Ectodermal cell (in vitro differentiated cells): Measurements from ENCODE around the gene EXOSC3.
"Not testable (repeated sequence)": the region's sequence is repeated elsewhere in the genome, so short reads cannot be mapped to it uniquely, and the experiment has no call there.

Source experiments
- H3K27ac ChIP-seq: 2 replicates; pipeline ENCODE4 v1.7.0; 2013; ENCODE audit warnings: mild to moderate bottlenecking, low read depth, low read length; ENCODE audit not compliant: insufficient read depth, poor library complexity, severe bottlenecking
- H3K27me3 ChIP-seq: 2 replicates; pipeline ENCODE4 v1.7.0; 2013; ENCODE audit warnings: mild to moderate bottlenecking, low read length; ENCODE audit not compliant: insufficient read depth, control insufficient read depth, poor library complexity, severe bottlenecking
- H3K36me3 ChIP-seq: one replicate; pipeline ENCODE4 v1.7.0; 2013; ENCODE audit warnings: low read length; ENCODE audit not compliant: control insufficient read depth, insufficient read depth
- H3K4me1 ChIP-seq: one replicate; pipeline ENCODE4 v1.7.0; 2013; ENCODE audit warnings: low read length; ENCODE audit not compliant: control insufficient read depth, insufficient read depth
- H3K4me3 ChIP-seq: 2 replicates; pipeline ENCODE4 v1.7.0; 2013; ENCODE audit warnings: low read depth, low read length, control low read depth; ENCODE audit not compliant: insufficient read depth
- H3K9me3 ChIP-seq: 2 replicates; pipeline ENCODE4 v1.7.0; 2013; ENCODE audit warnings: mild to moderate bottlenecking, low read length, moderate library complexity; ENCODE audit not compliant: control insufficient read depth
- whole genome bisulfite sequencing, 2 experiments: methylation state at CpG; one replicate each; pipeline ENCODE4 v1.1.7; 2013; ENCODE audit warnings: missing lambda C conversion rate in 2 of 2; 5-methylcytosine and 5-hydroxymethylcytosine counted together

Gene EXOSC3

DNA sequence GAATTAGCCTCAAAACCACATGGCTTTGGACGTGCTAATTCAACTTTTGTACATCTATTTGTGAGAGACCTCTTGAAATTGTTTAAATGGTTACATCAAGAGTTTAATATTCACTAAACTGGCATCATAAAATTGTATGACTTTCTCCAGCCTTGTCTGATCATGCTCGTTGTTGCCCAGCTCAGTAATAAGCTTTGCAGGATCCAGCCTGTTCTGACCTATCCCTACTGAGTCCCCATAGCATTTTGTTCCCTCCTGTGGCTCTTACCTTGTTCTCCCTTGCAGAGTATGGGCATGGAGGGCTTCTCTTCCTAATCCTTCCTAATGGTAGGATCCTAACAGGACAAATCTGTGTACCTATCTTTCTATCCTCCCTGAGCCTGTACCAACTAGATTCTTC, 6.3 kb downstream of the EXOSC3 start:
- Histone ChIP-seq H3K4me3 (no peak overlapping the region), H3K27ac (no peak overlapping the region), H3K27me3 (no peaks in the 10 kb centered on the region), H3K36me3 (peaks cover 56% of the 10 kb centered on the region), H3K9me3 (no peaks in the 10 kb centered on the region), H3K4me1 (peaks cover 2% of the 10 kb centered on the region)
- WGBS, 2 experiments, result 87 to 100% methylated on average over 2 of the region's 2 CpGs

DNA sequence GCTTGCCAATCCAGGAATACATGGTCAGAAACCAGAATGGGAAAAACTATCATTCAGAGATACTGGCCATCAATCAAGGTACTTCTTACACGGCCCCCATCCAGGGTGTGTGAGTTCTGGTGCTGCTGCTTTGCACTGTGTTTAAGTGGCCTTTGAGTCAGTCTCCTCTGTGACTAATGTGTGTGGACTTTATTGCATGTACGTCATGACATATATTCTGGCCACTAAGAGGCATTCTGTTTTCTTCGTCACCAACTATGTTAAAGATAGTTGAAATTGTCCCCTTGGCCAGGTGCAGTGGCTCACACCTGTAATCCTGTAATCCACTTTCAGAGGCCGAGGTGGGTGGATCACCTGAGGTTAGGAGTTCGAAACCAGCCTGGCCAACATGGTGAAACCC, 8.5 kb downstream of the EXOSC3 start:
- Histone ChIP-seq H3K27ac (no peak overlapping the region), H3K36me3 (peaks cover 42% of the 10 kb centered on the region), H3K4me1 (no peaks in the 10 kb centered on the region), H3K27me3 (no peaks in the 10 kb centered on the region), H3K4me3 (no peak overlapping the region), H3K9me3 (no peaks in the 10 kb centered on the region)
- 95 to 96% methylated on average over 5 of the region's 5 CpGs for WGBS, 2 experiments

DNA sequence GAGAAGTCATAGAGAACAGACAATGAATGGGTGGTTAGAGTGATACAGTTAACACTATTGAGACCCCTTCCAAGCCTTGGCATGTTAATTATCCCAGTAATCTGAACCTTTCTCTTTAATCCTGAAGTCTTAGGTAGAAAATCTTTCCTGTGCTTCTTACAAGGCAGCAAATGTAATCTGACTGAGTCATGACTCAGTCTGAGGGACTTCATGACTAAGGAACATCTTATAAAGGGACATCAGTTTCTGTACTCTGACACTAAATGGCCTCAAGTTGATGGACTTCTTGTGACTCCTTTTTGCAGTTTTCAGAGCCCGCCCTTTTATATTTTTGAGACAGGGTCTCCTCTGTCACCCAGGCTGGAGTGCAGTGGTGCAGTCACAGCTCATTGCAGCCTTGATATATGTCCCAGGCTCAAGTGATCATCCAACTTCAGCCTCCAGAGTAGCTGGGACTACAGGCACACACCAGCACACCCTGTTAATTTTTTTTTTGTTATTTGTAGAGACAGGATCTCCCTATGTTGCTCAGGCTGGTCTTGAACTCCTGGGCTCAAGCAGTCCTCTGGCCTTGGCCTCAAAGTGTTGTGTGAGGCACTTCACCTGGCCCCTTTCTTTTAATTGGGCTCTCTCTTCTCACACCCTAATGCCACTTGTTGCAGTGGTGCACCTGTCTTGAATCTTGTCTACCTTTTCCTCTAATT, 9.5 kb downstream of the EXOSC3 start:
- Histone ChIP-seq H3K36me3 (peaks cover 35% of the 10 kb centered on the region), H3K27ac (no peak overlapping the region), H3K4me1 (no peaks in the 10 kb centered on the region), H3K9me3 (no peaks in the 10 kb centered on the region), H3K27me3 (no peaks in the 10 kb centered on the region), H3K4me3 (no peak overlapping the region)
- 91 to 97% methylated on average over 1 of the region's 1 CpG for WGBS, 2 experiments

DNA sequence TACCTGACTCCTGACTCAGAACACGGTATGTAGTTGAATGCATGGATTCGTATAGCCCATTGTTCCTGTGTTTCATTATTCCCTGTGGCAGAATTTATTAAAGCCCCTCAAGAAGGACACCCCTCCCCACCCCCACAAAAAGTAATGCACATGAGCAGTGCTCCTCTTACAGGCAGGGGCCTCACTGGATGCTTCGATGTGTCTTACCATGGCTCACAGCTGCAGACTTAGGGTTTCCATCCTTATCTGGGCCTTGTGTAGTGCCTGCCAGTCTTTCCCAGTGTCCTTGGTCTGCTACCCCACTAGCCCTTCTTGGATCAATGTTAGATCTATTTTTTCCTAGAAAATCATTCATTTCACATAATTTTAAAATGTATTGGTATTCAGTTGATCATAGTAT, 14.9 kb downstream of the EXOSC3 start:
- Histone ChIP-seq H3K27ac (no peak overlapping the region), H3K4me1 (no peaks in the 10 kb centered on the region), H3K36me3 (no peaks in the 10 kb centered on the region), H3K27me3 (no peaks in the 10 kb centered on the region), H3K9me3 (no peaks in the 10 kb centered on the region), H3K4me3 (no peak overlapping the region)
- 94 to 95% methylated on average over 3 of the region's 3 CpGs for WGBS, 2 experiments

DNA sequence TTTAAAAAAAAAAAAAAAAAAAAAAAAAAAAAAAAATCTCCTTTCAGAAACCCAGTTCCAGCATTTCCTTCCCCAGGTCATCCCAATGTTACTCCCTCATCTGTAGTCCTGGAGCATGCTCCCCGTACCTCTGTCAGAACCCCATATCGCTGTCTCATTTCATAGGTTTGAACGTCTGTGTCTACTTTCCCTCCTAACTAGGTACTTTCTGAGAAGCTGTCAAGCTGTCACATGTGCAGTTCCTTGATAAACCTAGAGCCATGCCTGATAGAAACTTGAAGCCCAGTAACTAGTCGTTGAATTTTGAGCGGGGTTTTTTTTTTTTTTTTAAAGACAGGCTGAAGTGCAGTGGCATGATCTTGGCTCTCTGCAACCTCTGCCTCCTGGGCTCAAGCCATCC, 15.6 kb downstream of the EXOSC3 start:
- Histone ChIP-seq H3K9me3 (no peaks in the 10 kb centered on the region), H3K4me1 (no peaks in the 10 kb centered on the region), H3K4me3 (no peak overlapping the region), H3K27ac (no peak overlapping the region), H3K27me3 (no peaks in the 10 kb centered on the region), H3K36me3 (no peaks in the 10 kb centered on the region)
- 85 to 87% methylated on average over 5 of the region's 5 CpGs for WGBS, 2 experiments

DNA sequence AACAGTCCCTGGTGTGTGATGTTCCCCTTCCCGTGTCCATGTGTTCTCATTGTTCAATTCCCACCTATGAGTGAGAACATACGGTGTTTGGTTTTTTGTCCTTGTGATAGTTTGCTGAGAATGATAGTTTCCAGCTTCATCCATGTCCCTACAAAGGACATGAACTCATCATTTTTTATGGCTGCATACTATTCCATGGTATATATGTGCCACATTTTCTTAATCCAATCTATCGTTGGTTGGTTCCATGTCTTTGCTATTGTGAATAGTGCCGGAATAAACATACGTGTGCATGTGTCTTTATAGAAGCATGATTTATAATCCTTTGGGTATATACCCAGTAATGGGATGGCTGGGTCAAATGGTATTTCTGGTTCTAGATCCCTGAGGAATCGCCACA, 19.6 kb downstream of the EXOSC3 start:
- 70 to 79% methylated on average over 4 to 5 of the region's 6 CpGs for WGBS, 2 experiments
- not testable (repeated sequence) for H3K36me3 ChIP-seq, H3K4me3 ChIP-seq, H3K9me3 ChIP-seq, H3K4me1 ChIP-seq, H3K27ac ChIP-seq, H3K27me3 ChIP-seq

DNA sequence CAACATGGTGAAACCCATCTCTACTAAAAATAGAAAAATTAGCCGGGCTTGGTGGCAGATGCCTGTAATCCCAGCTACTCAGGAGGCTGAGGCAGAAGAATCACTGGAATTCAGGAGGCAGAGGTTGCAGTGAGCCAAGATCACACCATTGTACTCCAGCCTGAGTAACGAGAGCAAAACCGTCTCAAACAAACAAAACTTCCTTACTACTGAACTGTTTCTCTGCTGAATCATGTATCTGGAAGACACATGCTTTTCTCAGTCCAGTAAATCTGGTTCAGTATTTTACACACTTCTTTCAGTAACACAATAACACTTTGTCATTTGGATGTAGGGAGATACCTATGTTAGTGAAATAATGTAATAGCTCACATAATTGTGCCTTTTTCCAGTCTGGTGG, 23.4 kb downstream of the EXOSC3 start:
- WGBS, 2 experiments, result 55 to 62% methylated on average over 3 of the region's 3 CpGs
- no peaks in the 10 kb centered on the region for H3K9me3 ChIP-seq
- H3K36me3 ChIP-seq, result no peaks in the 10 kb centered on the region
- no peaks in the 10 kb centered on the region for H3K4me1 ChIP-seq
- no peaks in the 10 kb centered on the region for H3K27me3 ChIP-seq
- no peak overlapping the region for H3K4me3 ChIP-seq
- H3K27ac ChIP-seq, result no peak overlapping the region

DNA sequence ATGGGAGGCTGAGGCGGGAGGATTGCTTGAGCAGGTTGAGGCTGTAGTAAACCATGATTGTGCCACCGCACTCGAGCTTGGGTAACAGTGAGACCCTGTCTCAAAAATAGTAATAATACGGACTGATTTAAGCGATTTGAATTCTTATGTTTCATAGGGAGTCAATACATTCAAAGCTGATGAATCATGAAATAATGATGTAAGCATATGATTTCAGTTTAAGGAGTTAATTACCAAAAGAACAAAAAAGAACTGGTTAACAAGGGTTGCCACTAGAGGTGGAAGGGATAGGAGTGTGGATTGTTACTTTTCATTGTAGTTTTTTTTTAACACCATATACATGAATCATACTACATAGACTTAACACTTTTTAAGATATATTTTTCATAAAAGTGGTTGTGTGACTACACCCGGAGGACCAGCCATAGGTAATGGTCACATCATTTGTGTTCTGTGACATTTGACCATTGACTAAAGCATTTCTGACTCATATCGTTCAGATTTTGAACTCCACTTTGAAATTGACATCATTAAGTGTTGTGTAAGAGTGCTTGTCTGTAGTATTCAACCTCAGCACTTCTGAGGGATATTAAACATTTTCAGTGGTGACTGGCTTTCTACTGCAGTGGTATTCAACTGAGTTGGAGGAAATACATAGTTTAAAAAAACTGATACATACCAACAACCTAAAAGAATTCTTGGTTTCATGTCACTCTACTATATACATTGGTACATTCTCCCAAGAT, 24.3 kb downstream of the EXOSC3 start:
- Histone ChIP-seq H3K9me3 (no peaks in the 10 kb centered on the region), H3K4me1 (no peaks in the 10 kb centered on the region), H3K27ac (no peak overlapping the region), H3K36me3 (no peaks in the 10 kb centered on the region), H3K4me3 (no peak overlapping the region), H3K27me3 (no peaks in the 10 kb centered on the region)
- 95 to 98% methylated on average over 7 of the region's 7 CpGs for WGBS, 2 experiments

DNA sequence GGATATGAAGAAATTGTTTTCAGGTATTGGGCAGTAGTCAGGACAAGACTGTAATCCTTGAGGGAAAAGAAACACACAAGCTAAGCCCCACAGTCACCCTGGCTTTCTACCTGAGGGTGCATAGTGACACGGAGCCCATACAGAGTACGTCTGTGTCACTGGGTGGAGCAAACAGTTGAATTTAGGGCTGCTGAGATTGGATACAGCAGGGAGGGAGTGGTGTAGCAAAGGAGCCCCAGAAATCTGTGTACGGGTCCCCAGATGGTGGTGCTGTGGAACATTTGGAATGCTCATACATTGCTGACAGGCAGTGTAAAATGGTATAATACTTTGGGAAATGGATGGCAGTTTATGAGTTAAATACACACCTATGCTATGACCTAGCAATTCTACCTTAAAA, 26.1 kb downstream of the EXOSC3 start:
- Histone ChIP-seq H3K36me3 (no peaks in the 10 kb centered on the region), H3K9me3 (no peaks in the 10 kb centered on the region), H3K4me1 (no peaks in the 10 kb centered on the region), H3K27me3 (no peaks in the 10 kb centered on the region), H3K27ac (no peak overlapping the region), H3K4me3 (no peak overlapping the region)
- 81 to 86% methylated on average over 3 of the region's 3 CpGs for WGBS, 2 experiments

DNA sequence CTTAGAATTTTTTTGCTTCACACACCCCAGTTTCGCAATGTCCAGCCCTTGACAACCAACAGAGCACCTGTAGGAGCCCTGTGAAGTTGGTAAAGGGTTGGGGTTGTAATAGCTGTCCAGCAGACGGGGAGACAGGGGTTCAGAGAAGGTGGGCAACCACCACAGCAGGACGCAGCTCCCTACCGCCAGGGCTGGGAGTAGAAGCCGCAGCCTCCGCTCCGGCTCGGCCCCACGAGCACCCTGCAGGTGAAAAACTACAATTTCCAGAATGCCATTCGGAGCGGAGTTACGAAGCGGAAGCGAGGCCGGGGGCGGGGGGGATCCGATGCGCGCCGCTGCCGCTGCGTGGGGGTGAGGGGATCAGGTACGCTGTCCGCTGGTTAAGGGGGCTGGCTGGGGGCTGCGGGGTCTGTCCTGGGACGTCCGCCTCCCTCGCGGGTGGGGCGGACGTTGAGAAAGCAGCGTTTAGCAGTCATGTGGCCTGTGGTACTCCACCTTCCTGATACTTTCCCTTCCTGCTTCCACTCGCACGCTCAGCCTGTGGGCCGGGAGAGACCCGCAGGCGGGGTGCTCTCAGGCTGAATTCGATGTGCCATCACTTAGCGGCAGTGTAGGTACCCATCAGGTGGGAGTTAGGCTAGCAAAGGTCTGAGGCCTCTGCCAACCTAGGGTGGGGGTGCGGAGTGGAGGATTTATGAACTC, 31.2 kb downstream of the EXOSC3 start, which contains the start of gene TRMT10B:
Gene TRMT10B (plus strand): TSS at position 317 of the 702 bp plus-strand sequence. CDS start 8,127 bp downstream, outside the sequence.
- Histone ChIP-seq H3K36me3 (no peaks in the 10 kb centered on the region), H3K27ac (no peak within 1 kb of the TSS), H3K9me3 (no peaks in the 10 kb centered on the region), H3K4me1 (no peaks in the 10 kb centered on the region), H3K4me3 (peak within 1 kb of the TSS; percentile 66), H3K27me3 (no peaks in the 10 kb centered on the region)
- 5% methylated on average over 39 to 40 of the region's 40 CpGs for WGBS, 2 experiments
